ENCODE data around the gene SPRING1. TPM values are rescaled to one million over a fixed set of nuclear protein-coding genes. Genes with fewer than 3 reads are reported as not detected.
"Not testable (repeated sequence)": the region's sequence is repeated elsewhere in the genome, so short reads cannot be mapped to it uniquely, and the experiment has no call there.

Gene SPRING1
- total RNA-seq, 1 donor from 2014 or later = 40.8 TPM

DNA sequence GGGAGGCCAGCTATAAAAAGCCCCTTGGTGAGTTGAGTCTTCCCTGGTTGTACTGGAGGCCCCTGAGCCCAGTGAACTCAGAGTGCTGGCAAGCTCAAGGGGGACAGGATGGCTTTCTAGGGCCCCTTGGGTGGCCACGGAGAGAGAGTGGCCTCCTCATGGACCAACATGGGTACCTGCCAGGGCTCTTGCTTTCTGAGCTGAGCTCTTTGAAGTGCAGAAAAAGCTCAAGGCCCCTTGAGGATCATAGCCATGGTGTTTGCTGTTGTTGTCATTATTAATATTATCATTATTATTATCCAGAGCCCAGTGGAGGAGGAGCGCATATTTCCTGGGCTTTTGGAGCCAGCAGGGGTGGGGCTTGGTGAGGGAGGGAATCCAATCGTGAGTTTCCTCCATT lies 6.9 kb upstream of the SPRING1 start:
- Mint-ChIP-seq H3K9me3 (ENCODE audit: unreplicated experiment) (no peaks in the 10 kb centered on the region), H3K27ac (ENCODE audit: unreplicated experiment) (no peak overlapping the region), H3K4me3 (ENCODE audit: unreplicated experiment) (no peak overlapping the region), H3K36me3 (ENCODE audit: unreplicated experiment) (no peaks in the 10 kb centered on the region), H3K4me1 (ENCODE audit: low read depth, unreplicated experiment) (peaks cover 1% of the 10 kb centered on the region), H3K27me3 (ENCODE audit: unreplicated experiment) (peaks cover 2% of the 10 kb centered on the region)
- TF ChIP-seq, protein P1, sequence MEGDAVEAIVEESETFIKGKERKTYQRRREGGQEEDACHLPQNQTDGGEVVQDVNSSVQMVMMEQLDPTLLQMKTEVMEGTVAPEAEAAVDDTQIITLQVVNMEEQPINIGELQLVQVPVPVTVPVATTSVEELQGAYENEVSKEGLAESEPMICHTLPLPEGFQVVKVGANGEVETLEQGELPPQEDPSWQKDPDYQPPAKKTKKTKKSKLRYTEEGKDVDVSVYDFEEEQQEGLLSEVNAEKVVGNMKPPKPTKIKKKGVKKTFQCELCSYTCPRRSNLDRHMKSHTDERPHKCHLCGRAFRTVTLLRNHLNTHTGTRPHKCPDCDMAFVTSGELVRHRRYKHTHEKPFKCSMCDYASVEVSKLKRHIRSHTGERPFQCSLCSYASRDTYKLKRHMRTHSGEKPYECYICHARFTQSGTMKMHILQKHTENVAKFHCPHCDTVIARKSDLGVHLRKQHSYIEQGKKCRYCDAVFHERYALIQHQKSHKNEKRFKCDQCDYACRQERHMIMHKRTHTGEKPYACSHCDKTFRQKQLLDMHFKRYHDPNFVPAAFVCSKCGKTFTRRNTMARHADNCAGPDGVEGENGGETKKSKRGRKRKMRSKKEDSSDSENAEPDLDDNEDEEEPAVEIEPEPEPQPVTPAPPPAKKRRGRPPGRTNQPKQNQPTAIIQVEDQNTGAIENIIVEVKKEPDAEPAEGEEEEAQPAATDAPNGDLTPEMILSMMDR (IDR thresholded peaks at IDR 0.05; ENCODE audit: partially characterized antibody, unreplicated experiment) = no peak
- no peak for DNase-seq

DNA sequence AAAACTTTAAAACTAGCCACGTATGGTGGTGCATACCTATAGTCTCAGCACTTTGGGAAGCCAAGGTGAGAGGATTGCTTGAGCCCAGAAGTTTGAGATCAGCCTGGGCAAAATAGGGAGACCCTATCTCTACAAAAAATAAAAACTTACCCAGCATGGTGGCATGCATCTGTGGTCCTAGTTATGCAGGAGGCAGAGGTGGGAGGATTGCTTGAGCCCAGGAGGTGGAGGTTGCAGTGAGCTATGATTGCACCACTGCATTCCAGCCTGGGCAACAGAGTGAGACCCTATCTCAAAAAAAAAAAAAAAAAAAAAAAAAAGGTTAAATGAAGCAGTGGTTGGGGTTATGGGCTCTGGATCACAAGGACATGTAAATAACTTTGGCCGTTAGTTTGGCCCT lies 4.9 kb upstream of the SPRING1 start:
- not testable (repeated sequence) for H3K4me3 Mint-ChIP-seq (ENCODE audit: unreplicated experiment); H3K27ac Mint-ChIP-seq (ENCODE audit: unreplicated experiment); H3K9me3 Mint-ChIP-seq (ENCODE audit: unreplicated experiment); H3K36me3 Mint-ChIP-seq (ENCODE audit: unreplicated experiment); DNase-seq; H3K27me3 Mint-ChIP-seq (ENCODE audit: unreplicated experiment); H3K4me1 Mint-ChIP-seq (ENCODE audit: low read depth, unreplicated experiment)

DNA sequence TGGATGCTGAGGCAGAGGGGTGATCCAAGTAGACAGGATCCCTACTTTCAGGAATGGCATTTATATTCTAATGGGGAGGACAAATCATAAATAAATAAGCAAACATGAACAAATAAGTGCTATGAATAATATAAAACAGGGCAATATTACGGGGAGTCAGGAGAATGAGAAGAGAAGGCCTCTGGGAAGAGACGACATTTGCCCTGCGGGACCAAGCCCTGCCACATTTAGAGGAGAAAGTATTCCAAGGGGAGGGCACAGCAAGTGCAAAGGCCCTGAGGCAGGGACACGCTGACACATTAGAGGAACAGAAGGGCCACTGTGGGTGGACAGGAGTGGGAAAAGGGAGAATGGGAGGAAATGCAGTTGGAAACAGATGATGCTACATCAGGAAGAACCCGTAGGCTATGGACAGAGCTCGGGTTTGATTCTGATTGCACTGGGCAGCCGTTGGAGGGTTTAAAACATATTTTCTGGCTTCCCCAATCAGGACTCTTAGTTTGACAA lies 1.6 kb upstream of the SPRING1 start:
- Mint-ChIP-seq H3K4me1 (ENCODE audit: low read depth, unreplicated experiment) (peaks cover 6% of the 10 kb centered on the region), H3K36me3 (ENCODE audit: unreplicated experiment) (no peaks in the 10 kb centered on the region), H3K27ac (ENCODE audit: unreplicated experiment) (no peak overlapping the region), H3K27me3 (ENCODE audit: unreplicated experiment) (peaks cover 2% of the 10 kb centered on the region), H3K4me3 (ENCODE audit: unreplicated experiment) (no peak overlapping the region), H3K9me3 (ENCODE audit: unreplicated experiment) (no peaks in the 10 kb centered on the region)
- no peak for DNase-seq
- TF ChIP-seq, protein P1 (IDR thresholded peaks at IDR 0.05; ENCODE audit: partially characterized antibody, unreplicated experiment) = no peak

DNA sequence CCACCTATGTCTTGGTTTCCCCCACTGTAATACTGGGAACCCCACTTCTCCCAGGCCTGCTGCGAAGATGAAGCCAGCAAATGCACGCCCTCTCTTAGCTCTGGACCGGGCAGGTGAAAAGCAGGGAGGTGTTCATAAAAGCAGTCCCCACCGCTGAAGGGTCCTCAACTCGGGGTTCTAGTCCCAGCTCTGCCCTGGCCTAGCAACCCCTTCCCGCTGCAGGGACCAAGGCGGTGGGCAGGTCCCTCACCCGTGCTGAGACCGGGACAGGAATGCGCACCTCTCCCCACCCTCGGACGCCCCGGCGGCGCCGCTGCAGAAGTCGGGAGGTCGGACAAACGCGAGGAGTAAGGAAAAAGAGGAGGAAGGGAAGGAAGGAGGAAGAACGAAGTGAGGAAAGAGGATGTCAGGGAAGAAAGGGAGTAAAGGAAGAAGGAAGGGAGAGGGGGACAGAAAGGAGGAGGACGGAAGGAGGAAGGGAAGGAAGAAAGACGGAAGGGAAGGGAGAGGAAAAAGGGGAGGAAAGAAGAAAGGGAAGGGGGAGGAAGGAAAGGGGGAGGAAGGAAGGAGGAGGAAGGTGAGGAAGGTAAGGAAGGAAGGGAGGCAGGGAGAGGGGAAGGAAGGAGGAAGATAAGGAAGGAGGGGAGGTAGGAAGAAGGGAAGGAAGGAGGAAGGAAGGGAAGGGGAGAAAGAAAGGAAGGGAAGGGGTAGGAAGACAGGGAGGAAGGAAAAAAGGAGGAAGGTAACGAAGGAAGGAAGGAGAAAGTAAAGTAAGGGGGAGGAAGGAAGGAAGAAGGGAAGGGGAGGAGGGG lies 701 bp downstream of the SPRING1 start:
- peak; percentile 32 for DNase-seq
- H3K4me1 Mint-ChIP-seq (ENCODE audit: low read depth, unreplicated experiment) = peaks cover 6% of the 10 kb centered on the region
- H3K27ac Mint-ChIP-seq (ENCODE audit: unreplicated experiment) = no peak overlapping the region
- no peaks in the 10 kb centered on the region for H3K36me3 Mint-ChIP-seq (ENCODE audit: unreplicated experiment)
- H3K9me3 Mint-ChIP-seq (ENCODE audit: unreplicated experiment) = no peaks in the 10 kb centered on the region
- H3K27me3 Mint-ChIP-seq (ENCODE audit: unreplicated experiment) = peaks cover 2% of the 10 kb centered on the region
- H3K4me3 Mint-ChIP-seq (ENCODE audit: unreplicated experiment) = peak overlapping the region; percentile 91
- TF ChIP-seq, protein P1 (IDR thresholded peaks at IDR 0.05; ENCODE audit: partially characterized antibody, unreplicated experiment) = no peak

DNA sequence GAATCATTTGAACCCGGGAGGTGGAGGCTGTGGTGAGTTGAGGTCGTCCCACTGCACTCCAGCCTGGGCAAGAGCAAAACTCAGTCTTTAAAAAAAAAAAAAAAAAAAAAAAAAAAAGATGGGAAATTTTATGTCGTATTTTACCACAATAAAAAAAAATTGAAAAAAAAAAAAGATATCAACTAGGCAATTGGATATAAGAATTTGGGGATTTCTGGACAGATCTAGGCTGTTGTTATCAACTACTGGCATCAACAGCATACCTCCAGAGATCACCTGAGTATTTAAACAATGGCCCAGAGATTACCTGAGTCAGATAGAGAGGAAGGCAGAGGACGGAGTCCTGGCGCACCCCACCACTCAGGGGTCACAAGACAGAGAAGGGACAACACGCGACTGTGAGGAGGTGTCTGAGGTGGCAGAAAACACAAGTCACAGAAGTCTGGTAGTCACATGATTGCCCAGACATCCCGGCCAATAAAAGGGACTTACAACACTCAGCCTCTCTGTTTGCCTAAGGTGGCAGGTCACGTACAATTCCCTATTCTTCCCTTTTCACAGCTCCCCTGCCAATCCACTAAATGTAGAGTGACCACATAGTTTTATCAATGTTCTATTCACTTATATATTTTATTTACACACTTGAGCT lies 1.8 kb downstream of the SPRING1 start:
- no peak for DNase-seq
- no peaks in the 10 kb centered on the region for H3K27me3 Mint-ChIP-seq (ENCODE audit: unreplicated experiment)
- peaks cover 6% of the 10 kb centered on the region for H3K4me1 Mint-ChIP-seq (ENCODE audit: low read depth, unreplicated experiment)
- H3K4me3 Mint-ChIP-seq (ENCODE audit: unreplicated experiment) = peak overlapping the region; percentile 91
- TF ChIP-seq, protein P1 (IDR thresholded peaks at IDR 0.05; ENCODE audit: partially characterized antibody, unreplicated experiment) = no peak
- H3K9me3 Mint-ChIP-seq (ENCODE audit: unreplicated experiment) = no peaks in the 10 kb centered on the region
- H3K27ac Mint-ChIP-seq (ENCODE audit: unreplicated experiment) = no peak overlapping the region
- H3K36me3 Mint-ChIP-seq (ENCODE audit: unreplicated experiment) = no peaks in the 10 kb centered on the region

Measured in glutamatergic neuron (in vitro differentiated cells).